Right cardiac atrium (tissue), 5 donors: ENCODE measurements around the gene MPRIP. TPM values are rescaled to one million over a fixed set of nuclear protein-coding genes. Genes with fewer than 3 reads are reported as not detected.

Experiments
- ATAC-seq, 2 donors: fragments of 200-7000 bp; cut with Tn5 transposase; one replicate each; pipeline versions ENCODE4 v1.8.0 to v1.9.1; 2020; ENCODE audit warnings: moderate library complexity in 2 of 2, mild to moderate bottlenecking in 1 of 2
- DNase-seq, 3 donors: peaks; one replicate each; pipeline ENCODE4 v3.0.0-alpha.2; 2020
- H3K27ac ChIP-seq: one replicate; pipeline ENCODE4 v1.5.1; 2013; ENCODE audit warnings: mild to moderate bottlenecking, low read length, control low read depth, moderate library complexity
- H3K27me3 ChIP-seq: one replicate; pipeline ENCODE4 v1.6.1; 2013; ENCODE audit not compliant: control insufficient read depth, insufficient read depth
- H3K4me1 ChIP-seq: one replicate; pipeline ENCODE4 v1.6.1; 2013; ENCODE audit warnings: low read length; ENCODE audit not compliant: control insufficient read depth, insufficient read depth
- H3K4me3 ChIP-seq: one replicate; pipeline ENCODE4 v1.5.1; 2013; ENCODE audit warnings: low read length, control low read depth
- H3K9me3 ChIP-seq: one replicate; pipeline ENCODE4 v1.6.1; 2013; ENCODE audit warnings: low read length; ENCODE audit not compliant: control insufficient read depth
- WGBS: extraction: QIAGEN DNeasy Blood & Tissue Kit; methylation state at CpG from one replicate; pipeline ENCODE4 v1.1.7; 2013; 5-methylcytosine and 5-hydroxymethylcytosine counted together
- intact Hi-C, 4 donors: fragments of 100-400 bp; cut with DNase I; formaldehyde crosslinking; loops; one replicate each; pipeline versions ENCODE4 v1.11.0 to v1.14.0; 2022 to 2023
- polyA plus RNA-seq: library from polyadenylated mRNA; stranded (reverse); fragments of 200-250 nt; gene quantifications from one replicate; pipeline ENCODE4 v1.2.3, GENCODE V29; 2013
- total RNA-seq, 4 donors: library from RNA; stranded (reverse); fragmentation: NEBNext Ultra II Directional; extraction: Animal tissue kit (Norgen Biotek cat#: 25700); gene quantifications; one replicate each; pipeline ENCODE4 v1.2.1, GENCODE V29; 2021
- donor health status: healthy with polysubstance abuse.
- donor health status: DM: no; HTN: yes; CAD: no.
- donor health status: DM: no; HTN: no; CAD: no.
- donor health status: DM: no; HTN: yes; CAD: no; lungs with severe emphysema.
- donor health status: DM: yes; HTN: yes; CAD: no.

Gene MPRIP
- total and polyA plus RNA-seq, 5 donors, result 228 to 331 (median 312) TPM

DNA sequence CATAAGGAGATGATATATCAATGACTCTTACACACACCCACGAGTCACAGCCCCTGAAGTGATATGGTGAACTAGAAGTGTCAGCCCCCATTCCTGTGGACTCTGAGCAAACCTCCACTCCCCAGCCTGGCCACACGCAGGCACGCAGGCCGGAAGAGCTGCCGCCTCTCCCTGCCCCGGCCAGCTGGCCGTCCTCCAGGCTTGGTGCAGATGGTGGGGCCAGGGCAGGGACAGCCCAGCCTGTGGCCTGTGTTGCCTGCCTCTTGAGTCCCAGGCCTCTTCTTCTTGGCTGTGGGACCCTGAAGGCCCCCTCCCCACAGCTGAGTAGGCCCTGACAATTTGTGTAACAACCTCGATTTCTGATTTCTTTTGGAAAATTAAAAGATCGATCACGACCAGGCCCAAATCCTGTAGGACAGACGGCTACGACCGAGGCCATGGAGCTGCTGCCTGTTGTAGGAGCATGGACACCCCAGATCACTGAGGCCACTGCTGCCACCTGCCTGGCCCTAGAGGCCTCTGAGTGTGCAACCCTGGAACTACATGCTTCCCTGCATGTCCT is 10.0 kb upstream of the MPRIP start:
- ATAC-seq, result peak; percentile 83 to 88
- H3K4me1 ChIP-seq, result peaks cover 9% of the 10 kb centered on the region
- WGBS, result 33% methylated on average over 13 of the region's 13 CpGs
- H3K27me3 ChIP-seq, result no peaks in the 10 kb centered on the region
- H3K27ac ChIP-seq, result peak overlapping the region; percentile 45
- H3K4me3 ChIP-seq, result no peak overlapping the region
- H3K9me3 ChIP-seq, result no peaks in the 10 kb centered on the region
- intact Hi-C loops, result no loop called here
- peak; percentile 77 to 90 (median 89) for DNase-seq

DNA sequence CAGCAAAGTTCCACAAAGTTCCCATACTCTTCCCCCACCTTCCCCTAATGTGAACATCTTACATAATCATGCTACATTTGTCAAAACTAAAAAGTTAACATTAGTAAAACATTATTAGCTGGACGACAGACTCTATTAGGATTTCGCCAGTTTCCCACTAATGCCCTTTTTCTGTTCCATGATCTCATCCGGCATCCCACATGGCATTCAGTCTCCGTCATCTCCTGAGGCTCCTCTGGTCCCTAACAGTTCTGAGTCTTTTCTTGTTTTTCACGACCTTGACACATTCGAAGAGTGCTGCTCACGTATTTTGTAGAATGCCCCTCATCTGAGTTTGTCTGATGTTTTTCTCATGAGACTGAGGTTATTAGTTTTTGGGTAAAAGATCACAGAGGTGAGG is 8.8 kb upstream of the MPRIP start:
- 87% methylated on average over 7 of the region's 7 CpGs for whole genome bisulfite sequencing
- intact Hi-C loops, result no loop called here
- H3K4me3 ChIP-seq, result no peak overlapping the region
- no peak overlapping the region for H3K27ac ChIP-seq
- peaks cover 9% of the 10 kb centered on the region for H3K4me1 ChIP-seq
- DNase-seq (no peak), ATAC-seq (no peak)
- no peaks in the 10 kb centered on the region for H3K27me3 ChIP-seq
- H3K9me3 ChIP-seq, result no peaks in the 10 kb centered on the region

- no peaks in the 10 kb centered on the region for H3K27me3 ChIP-seq
- intact Hi-C loops, result no loop called here
- H3K9me3 ChIP-seq, result no peaks in the 10 kb centered on the region
- H3K27ac ChIP-seq, result no peak overlapping the region
- H3K4me1 ChIP-seq, result peaks cover 9% of the 10 kb centered on the region
- no peak overlapping the region for H3K4me3 ChIP-seq
- DNase-seq (no peak), ATAC-seq (no peak)
Measured at GRCh38 chr17:17034026-17034425, 8.2 kb upstream of the MPRIP start.

DNA sequence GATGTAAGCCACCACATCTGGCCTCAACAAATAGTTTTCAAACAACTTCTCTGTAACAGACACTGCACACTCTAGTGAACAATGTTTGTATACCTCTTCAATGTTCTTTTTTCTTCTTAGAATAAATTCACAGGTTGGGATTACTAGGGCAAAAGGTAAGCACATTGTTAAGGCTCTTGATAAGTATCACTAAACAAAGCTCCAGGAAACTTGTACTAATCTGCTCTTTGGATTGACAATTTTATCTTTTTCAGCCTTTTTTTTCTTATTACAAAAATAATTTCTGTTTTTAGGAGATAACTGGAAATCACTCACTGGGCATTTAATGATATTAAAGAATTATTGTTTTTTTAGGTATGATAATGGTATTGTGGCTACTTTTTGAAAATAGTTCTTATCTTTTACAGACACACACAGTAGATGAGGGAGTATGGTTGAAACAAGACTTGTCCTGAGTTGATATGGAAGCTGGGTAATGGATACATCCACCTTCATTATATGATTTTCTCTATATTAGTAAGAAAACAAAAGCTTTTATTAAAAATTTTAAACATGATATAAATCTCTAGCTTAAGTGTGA is 7.7 kb upstream of the MPRIP start:
- Histone ChIP-seq H3K27me3 (no peaks in the 10 kb centered on the region), H3K4me3 (no peak overlapping the region), H3K9me3 (no peaks in the 10 kb centered on the region), H3K4me1 (peaks cover 9% of the 10 kb centered on the region), H3K27ac (no peak overlapping the region)
- intact Hi-C loops, result no loop called here
- ATAC-seq (no peak), DNase-seq (no peak)

DNA sequence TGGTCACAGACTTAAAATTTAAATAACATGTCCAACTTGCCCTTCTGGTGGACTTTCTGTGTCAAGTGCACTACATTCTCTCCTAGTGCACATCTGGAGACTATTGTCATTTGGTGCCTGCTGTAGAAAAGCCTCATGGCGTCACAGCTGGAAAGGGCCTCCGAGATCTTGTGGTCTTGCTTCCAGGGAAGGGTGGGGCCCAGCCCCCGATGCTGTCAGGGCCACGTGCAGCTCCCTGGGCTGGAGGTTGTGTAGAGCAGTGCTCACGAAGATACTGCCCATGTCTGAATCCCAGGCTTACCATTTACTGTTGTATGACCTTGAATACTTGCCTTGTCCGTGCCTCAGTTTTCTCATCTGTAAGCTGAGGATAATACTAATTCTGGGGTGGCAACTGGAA is 6.8 kb upstream of the MPRIP start:
- Histone ChIP-seq H3K9me3 (no peaks in the 10 kb centered on the region), H3K4me1 (peaks cover 9% of the 10 kb centered on the region), H3K27me3 (no peaks in the 10 kb centered on the region), H3K27ac (no peak overlapping the region), H3K4me3 (no peak overlapping the region)
- DNase-seq (peak in 1 of 3 donors; percentile 20), ATAC-seq (no peak)
- 71% methylated on average over 6 of the region's 6 CpGs for WGBS
- intact Hi-C loops, result no loop called here

DNA sequence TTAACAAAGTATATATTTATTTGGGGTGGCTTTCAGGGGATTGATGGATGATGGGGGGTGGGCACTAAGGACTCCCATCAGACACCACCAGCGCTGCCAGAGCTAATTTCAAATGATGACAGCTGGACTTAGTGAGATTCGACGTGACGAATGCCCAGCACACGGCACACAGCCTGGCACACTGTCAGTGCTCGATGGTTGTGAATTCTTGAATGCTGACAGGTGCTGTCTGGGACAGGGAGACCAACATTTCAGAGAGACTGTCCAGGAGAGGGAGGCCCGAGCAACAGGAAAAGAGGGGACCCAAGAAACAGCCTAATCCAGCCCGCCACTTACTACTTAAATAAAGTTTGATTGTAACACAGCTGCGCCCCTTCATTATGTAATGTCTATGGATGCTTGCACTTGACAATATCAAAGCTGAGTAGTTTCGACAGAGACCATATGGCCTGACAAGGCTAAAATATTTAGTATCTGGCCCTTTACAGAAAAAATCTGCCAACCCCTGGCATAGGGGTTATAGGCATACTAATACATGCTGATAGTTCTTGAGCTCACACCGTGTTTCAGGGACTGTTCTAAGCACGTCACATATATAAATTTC is 6.2 kb upstream of the MPRIP start:
- intact Hi-C loops, result no loop called here
- DNase-seq, result peak in 1 of 3 donors; percentile 41
- Histone ChIP-seq H3K9me3 (no peaks in the 10 kb centered on the region), H3K4me1 (peaks cover 9% of the 10 kb centered on the region), H3K27me3 (no peaks in the 10 kb centered on the region), H3K27ac (peak overlapping the region; percentile 31), H3K4me3 (no peak overlapping the region)
- WGBS, result 72% methylated on average over 12 of the region's 12 CpGs
- no peak for ATAC-seq

- Histone ChIP-seq H3K27me3 (no peaks in the 10 kb centered on the region), H3K4me3 (no peak overlapping the region), H3K4me1 (peaks cover 12% of the 10 kb centered on the region), H3K27ac (peak overlapping the region; percentile 1), H3K9me3 (no peaks in the 10 kb centered on the region)
- DNase-seq, result peak in 2 of 3 donors; percentile 48 to 76
- peak; percentile 61 to 65 for ATAC-seq
- 48% methylated on average over 10 of the region's 10 CpGs for WGBS
- intact Hi-C loops, result no loop called here
Measured at GRCh38 chr17:17036524-17036998, 5.7 kb upstream of the MPRIP start.

DNA sequence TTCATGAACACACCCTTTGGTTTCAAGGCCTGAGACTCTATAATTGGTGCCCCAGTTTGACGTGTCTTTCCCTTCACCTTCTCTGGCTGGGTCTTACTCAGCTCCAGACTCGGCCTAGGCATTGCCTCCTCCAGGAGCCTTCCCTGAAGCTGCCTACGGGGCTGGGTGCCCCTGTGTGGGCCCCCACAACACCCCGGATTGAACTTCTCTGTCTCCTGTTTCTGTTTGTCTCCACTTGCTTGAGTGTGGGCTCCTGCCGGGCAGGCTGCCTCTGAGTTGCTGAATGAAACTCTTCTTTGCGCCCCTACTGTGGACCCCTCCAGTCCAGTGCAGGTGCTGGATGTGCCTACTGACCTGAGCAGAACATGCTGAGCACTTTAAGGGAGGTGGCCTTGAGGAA is 2.3 kb upstream of the MPRIP start:
- H3K4me1 ChIP-seq, result peaks cover 9% of the 10 kb centered on the region
- H3K4me3 ChIP-seq, result no peak overlapping the region
- no peak for ATAC-seq
- WGBS, result 87% methylated on average over 6 of the region's 6 CpGs
- peak in 1 of 3 donors; percentile 25 for DNase-seq
- no peak overlapping the region for H3K27ac ChIP-seq
- no peaks in the 10 kb centered on the region for H3K27me3 ChIP-seq
- intact Hi-C loops, result loop anchor here in 1 of 4 donors (10.0 kb wide), 1 partner anchor 75 kb away; no protein-coding TSS in a partner anchor
- no peaks in the 10 kb centered on the region for H3K9me3 ChIP-seq

GRCh38 chr17:17041018-17041521 is 1.2 kb upstream of the MPRIP start:
- 50% methylated on average over 5 of the region's 5 CpGs for WGBS
- Histone ChIP-seq H3K27me3 (no peaks in the 10 kb centered on the region), H3K4me1 (peaks cover 15% of the 10 kb centered on the region), H3K9me3 (no peaks in the 10 kb centered on the region), H3K27ac (peak overlapping the region; percentile 76), H3K4me3 (no peak overlapping the region)
- ATAC-seq (peak in 1 of 2 donors; percentile 4), DNase-seq (peak in 1 of 3 donors; percentile 43)
- intact Hi-C loops, result loop anchor here in 1 of 4 donors (10.0 kb wide), 1 partner anchor 74 kb away; no protein-coding TSS in a partner anchor

DNA sequence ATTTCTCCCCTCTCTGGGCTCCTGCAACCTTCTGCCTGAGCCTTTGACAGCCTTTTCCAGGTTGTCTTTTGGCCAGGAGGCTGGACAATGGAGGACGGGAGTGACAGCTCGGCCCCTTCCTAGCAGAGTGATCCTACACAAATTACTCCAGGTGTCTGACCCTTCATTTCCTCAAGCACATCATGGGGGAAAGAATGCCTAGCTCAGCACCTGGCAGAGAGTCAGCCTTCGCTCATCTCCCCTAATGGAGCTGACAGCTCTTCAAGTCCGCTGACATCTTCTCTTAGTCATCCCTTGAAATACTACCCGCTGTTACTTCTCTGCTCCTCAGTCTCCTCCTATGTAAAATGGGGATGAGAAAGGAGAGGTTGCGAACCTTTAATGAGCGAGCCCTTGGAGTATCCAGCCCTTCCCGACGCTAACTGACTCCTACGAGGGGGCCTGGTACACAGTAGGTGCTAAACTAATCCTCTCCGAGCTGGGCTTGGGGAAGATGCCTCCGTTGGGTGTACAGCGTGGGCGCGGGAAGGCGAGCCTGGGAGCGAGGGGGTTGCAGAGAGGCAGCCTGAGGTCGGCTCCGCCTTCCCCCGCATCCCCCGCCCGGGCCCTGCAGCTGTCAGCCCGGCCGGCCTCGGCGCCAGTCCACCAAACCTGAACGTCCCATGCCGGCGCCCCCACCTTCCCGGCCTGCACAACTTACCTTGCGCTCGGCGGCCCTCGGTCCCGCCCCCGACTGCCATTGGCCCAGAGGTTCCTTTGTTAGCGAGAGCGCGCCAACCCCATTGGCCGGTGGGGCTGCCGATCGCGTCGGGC is 480 bp upstream of the MPRIP start:
- Histone ChIP-seq H3K27ac (peak overlapping the region; percentile 76), H3K27me3 (no peaks in the 10 kb centered on the region), H3K9me3 (no peaks in the 10 kb centered on the region), H3K4me3 (peak overlapping the region; percentile 81), H3K4me1 (peaks cover 13% of the 10 kb centered on the region)
- peak; percentile 99 to 100 (median 100) for DNase-seq
- ATAC-seq, result peak; percentile 96 to 98
- intact Hi-C loops, result loop anchor here in 1 of 4 donors (10.0 kb wide), 1 partner anchor 73 kb away; no protein-coding TSS in a partner anchor
- WGBS, result 6% methylated on average over 44 of the region's 44 CpGs
